Fibroblast of lung (primary cell): ENCODE data around the gene SPC24.

ENCODE experiments used
- CTCF ChIP-seq, 2 donors: IDR thresholded peaks in 1 of 2; conservative IDR thresholded peaks in 1 of 2; 1 replicate in 1 of 2; 2 replicates in 1 of 2; pipeline ENCODE4 v1.5.1; 2011 to 2012; ENCODE audit warnings: low read length in 2 of 2, control low read depth in 1 of 2, inconsistent platforms in 1 of 2, low read depth in 1 of 2, mild to moderate bottlenecking in 1 of 2
- EZH2 ChIP-seq: IDR thresholded peaks from 2 replicates; pipeline ENCODE4 v1.5.1; 2012; ENCODE audit warnings: low read length, control low read depth, mild to moderate bottlenecking; ENCODE audit errors: missing control alignments

GRCh38 chr19:11145536-11145924, 10.1 kb downstream of the SPC24 start:
- TF ChIP-seq CTCF (conservative IDR thresholded peaks at IDR 0.05 in 1 of 2, IDR thresholded peaks at IDR 0.05 in 1 of 2; ENCODE audit: low read depth in 1 of 2, low read length in 2 of 2) (no peak), EZH2 (no peak)
